Liver (tissue), 9 donors: ENCODE results near the gene ZNF423. TPM values are rescaled to one million over a fixed set of nuclear protein-coding genes. Genes with fewer than 3 reads are reported as not detected.

Experiments used
- DNase-seq: peaks from one replicate; pipeline ENCODE4 v3.0.0-alpha.2; 2017; ENCODE audit warnings: low spot score
- H3K27ac ChIP-seq, 2 donors: one replicate each; pipeline ENCODE4 v1.7.0; 2013; ENCODE audit warnings: inconsistent platforms in 2 of 2, low read length in 2 of 2, control low read depth in 1 of 2, low read depth in 1 of 2, mild to moderate bottlenecking in 1 of 2
- H3K27me3 ChIP-seq, 4 donors: one replicate each; pipeline versions ENCODE4 v1.6.1 to v1.7.0; 2013; ENCODE audit warnings: low read length in 3 of 4, inconsistent platforms in 1 of 4, mild to moderate bottlenecking in 1 of 4, moderate library complexity in 1 of 4; ENCODE audit not compliant: control insufficient read depth in 4 of 4, insufficient read depth in 4 of 4
- H3K36me3 ChIP-seq, 4 donors: one replicate each; pipeline versions ENCODE4 v1.6.1 to v1.7.0; 2013; ENCODE audit warnings: low read length in 3 of 4, mild to moderate bottlenecking in 3 of 4, low read depth in 1 of 4, moderate library complexity in 1 of 4; ENCODE audit not compliant: control insufficient read depth in 4 of 4, insufficient read depth in 3 of 4
- H3K4me1 ChIP-seq, 4 donors: one replicate each; pipeline versions ENCODE4 v1.6.1 to v1.7.0; 2013; ENCODE audit warnings: low read length in 3 of 4, mild to moderate bottlenecking in 3 of 4, moderate library complexity in 1 of 4; ENCODE audit not compliant: control insufficient read depth in 4 of 4, insufficient read depth in 4 of 4
- H3K4me3 ChIP-seq, 3 donors: one replicate each; pipeline versions ENCODE4 v1.6.1 to v1.7.0; 2013; ENCODE audit warnings: low read length in 3 of 3, control low read depth in 1 of 3, low read depth in 1 of 3, mild to moderate bottlenecking in 1 of 3
- H3K9ac ChIP-seq, 2 donors: one replicate each; pipeline ENCODE4 v1.7.0; 2013; ENCODE audit warnings: low read length in 2 of 2, mild to moderate bottlenecking in 2 of 2, moderate library complexity in 2 of 2, control low read depth in 1 of 2, low read depth in 1 of 2
- H3K9me3 ChIP-seq, 4 donors: one replicate each; pipeline versions ENCODE4 v1.6.1 to v1.7.0; 2013; ENCODE audit warnings: low read length in 3 of 4; ENCODE audit not compliant: control insufficient read depth in 4 of 4
- ATF3 ChIP-seq: IDR thresholded peaks from 2 replicates; pipeline ENCODE4 v1.6.1; 2016; ENCODE audit warnings: antibody characterized with exemption
- CTCF ChIP-seq: fragments of 150-350 bp; IDR thresholded peaks from 2 replicates; pipeline ENCODE4 v1.5.1; 2017; ENCODE audit warnings: improper control_type of control experiment, low read depth, low read length; ENCODE audit not compliant: missing input control
- EGR1 ChIP-seq, 2 donors: IDR thresholded peaks; 2 replicates each; pipeline ENCODE4 v1.6.1; 2016 to 2018; ENCODE audit warnings: antibody characterized with exemption in 2 of 2, low read depth in 2 of 2
- FOXA1 ChIP-seq: IDR thresholded peaks from 2 replicates; pipeline ENCODE4 v1.6.1; 2016; ENCODE audit warnings: antibody characterized with exemption
- FOXA2 ChIP-seq: IDR thresholded peaks from 2 replicates; pipeline ENCODE4 v1.6.1; 2016; ENCODE audit warnings: antibody characterized with exemption
- GABPA ChIP-seq, 2 donors: IDR thresholded peaks in 1 of 2; conservative IDR thresholded peaks in 1 of 2; 2 replicates each; pipeline ENCODE4 v1.6.1; 2016; ENCODE audit warnings: antibody characterized with exemption in 2 of 2, mild to moderate bottlenecking in 1 of 2, moderate library complexity in 1 of 2
- HNF4A ChIP-seq, 2 donors: conservative IDR thresholded peaks; 2 replicates each; pipeline ENCODE4 v1.6.1; 2016; ENCODE audit warnings: antibody characterized with exemption in 2 of 2, mild to moderate bottlenecking in 2 of 2
- HNF4G ChIP-seq: IDR thresholded peaks from 2 replicates; pipeline ENCODE4 v1.6.1; 2016; ENCODE audit warnings: antibody characterized with exemption
- JUND ChIP-seq, 2 donors: IDR thresholded peaks; 2 replicates each; pipeline ENCODE4 v1.6.1; 2016; ENCODE audit warnings: antibody characterized with exemption in 2 of 2
- MAX ChIP-seq: IDR thresholded peaks from 2 replicates; pipeline ENCODE4 v1.6.1; 2016; ENCODE audit warnings: antibody characterized with exemption
- NR2F2 ChIP-seq: IDR thresholded peaks from 2 replicates; pipeline ENCODE4 v1.6.1; 2016; ENCODE audit warnings: antibody characterized with exemption
- RAD21 ChIP-seq, 2 donors: IDR thresholded peaks; 2 replicates each; pipeline ENCODE4 v1.6.1; 2016; ENCODE audit warnings: antibody characterized with exemption in 2 of 2, mild to moderate bottlenecking in 2 of 2
- REST ChIP-seq: IDR thresholded peaks from 2 replicates; pipeline ENCODE4 v1.6.1; 2016; ENCODE audit warnings: antibody characterized with exemption, mild to moderate bottlenecking
- RXRA ChIP-seq, 2 donors: IDR thresholded peaks; 2 replicates each; pipeline ENCODE4 v1.6.1; 2017 to 2018; ENCODE audit warnings: antibody characterized with exemption in 2 of 2, mild to moderate bottlenecking in 1 of 2
- TAF1 ChIP-seq: conservative IDR thresholded peaks from 2 replicates; pipeline ENCODE4 v1.6.1; 2016; ENCODE audit warnings: antibody characterized with exemption, mild to moderate bottlenecking
- YY1 ChIP-seq: IDR thresholded peaks from 2 replicates; pipeline ENCODE4 v1.6.1; 2016; ENCODE audit warnings: antibody characterized with exemption, mild to moderate bottlenecking
- WGBS: extraction: QIAGEN DNeasy Blood & Tissue Kit; methylation state at CpG from one replicate; pipeline ENCODE4 v1.1.7; 2013; 5-methylcytosine and 5-hydroxymethylcytosine counted together
- polyA plus RNA-seq, 2 donors: library from polyadenylated mRNA; stranded (reverse) in 1 of 2; unstranded in 1 of 2; fragments of 200-250 nt in 1 of 2; fragments of >200 nt in 1 of 2; fragmentation: Nextera tagmentation in 1 of 2; extraction: Ambion mirVana in 1 of 2; gene quantifications; one replicate each; pipeline versions ENCODE4 v1.2.1 to v1.2.3, GENCODE V29; 2013 to 2015
- total RNA-seq, 2 donors: library from RNA; depleted of rRNA; stranded (reverse); fragments of >200 nt; gene quantifications; one replicate each; pipeline ENCODE4 v1.2.3, GENCODE V29; 2014
- TF ChIP-seq, protein P1 (sequence below): IDR thresholded peaks from 2 replicates; pipeline ENCODE4 v1.6.1; 2016; ENCODE audit warnings: antibody characterized with exemption
- donor health status: healthy.
- donor health status: healthy.
- donor health status: healthy.
- donor health status: healthy.
- donor health status: healthy.

The ZNF423 gene
- total and polyA plus RNA-seq, 4 donors = 0.24 to 1.6 (median 0.39) TPM

DNA sequence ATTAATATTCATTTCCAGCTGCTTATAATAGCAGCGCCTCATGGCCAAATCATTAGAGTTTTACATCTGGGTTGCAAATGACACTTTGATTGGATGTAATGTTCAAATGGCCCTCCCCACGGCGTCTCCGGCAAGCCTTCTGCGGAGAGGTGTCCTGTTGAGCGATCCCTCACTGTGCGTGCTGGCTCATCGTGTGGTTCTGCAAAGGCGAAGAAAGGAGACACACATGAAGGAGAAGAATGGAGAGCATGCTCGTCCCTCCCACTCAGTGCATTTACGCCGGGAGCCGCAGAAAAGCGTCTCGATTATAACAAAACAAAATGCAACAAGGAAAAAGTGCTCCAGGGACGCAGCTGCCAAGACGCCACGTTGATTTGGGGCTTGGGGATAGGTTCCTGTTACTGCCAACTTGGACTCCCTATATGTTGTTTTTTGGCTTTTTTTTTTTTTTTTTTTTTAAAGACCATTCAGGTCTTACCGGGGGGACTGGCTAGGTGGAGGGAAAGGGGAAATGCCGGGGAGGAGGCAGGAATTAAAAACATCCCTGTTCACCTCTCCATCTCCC, 364.7 kb downstream of the ZNF423 start:
- Histone ChIP-seq H3K36me3 (no peaks in the 10 kb centered on the region), H3K4me3 (peak overlapping the region in 1 of 3 donors; percentile 67), H3K27me3 (no peaks in the 10 kb centered on the region), H3K9ac (no peak overlapping the region), H3K27ac (no peak overlapping the region), H3K9me3 (no peaks in the 10 kb centered on the region), H3K4me1 (peaks cover 2 to 8% (median 5%) of the 10 kb centered on the region in 4 donors)
- no peak for DNase-seq
- WGBS = 91% methylated on average over 20 of the region's 20 CpGs
- no peak for TF ChIP-seq YY1
- no peak for TF ChIP-seq FOXA1
- TF ChIP-seq, protein P1, sequence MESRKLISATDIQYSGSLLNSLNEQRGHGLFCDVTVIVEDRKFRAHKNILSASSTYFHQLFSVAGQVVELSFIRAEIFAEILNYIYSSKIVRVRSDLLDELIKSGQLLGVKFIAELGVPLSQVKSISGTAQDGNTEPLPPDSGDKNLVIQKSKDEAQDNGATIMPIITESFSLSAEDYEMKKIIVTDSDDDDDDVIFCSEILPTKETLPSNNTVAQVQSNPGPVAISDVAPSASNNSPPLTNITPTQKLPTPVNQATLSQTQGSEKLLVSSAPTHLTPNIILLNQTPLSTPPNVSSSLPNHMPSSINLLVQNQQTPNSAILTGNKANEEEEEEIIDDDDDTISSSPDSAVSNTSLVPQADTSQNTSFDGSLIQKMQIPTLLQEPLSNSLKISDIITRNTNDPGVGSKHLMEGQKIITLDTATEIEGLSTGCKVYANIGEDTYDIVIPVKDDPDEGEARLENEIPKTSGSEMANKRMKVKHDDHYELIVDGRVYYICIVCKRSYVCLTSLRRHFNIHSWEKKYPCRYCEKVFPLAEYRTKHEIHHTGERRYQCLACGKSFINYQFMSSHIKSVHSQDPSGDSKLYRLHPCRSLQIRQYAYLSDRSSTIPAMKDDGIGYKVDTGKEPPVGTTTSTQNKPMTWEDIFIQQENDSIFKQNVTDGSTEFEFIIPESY = no peak
- TF ChIP-seq REST = no peak
- TF ChIP-seq NR2F2 = no peak
- TF ChIP-seq JUND (IDR thresholded peaks at IDR 0.05) = no peak
- TF ChIP-seq HNF4A (conservative IDR thresholded peaks at IDR 0.05) = no peak

DNA sequence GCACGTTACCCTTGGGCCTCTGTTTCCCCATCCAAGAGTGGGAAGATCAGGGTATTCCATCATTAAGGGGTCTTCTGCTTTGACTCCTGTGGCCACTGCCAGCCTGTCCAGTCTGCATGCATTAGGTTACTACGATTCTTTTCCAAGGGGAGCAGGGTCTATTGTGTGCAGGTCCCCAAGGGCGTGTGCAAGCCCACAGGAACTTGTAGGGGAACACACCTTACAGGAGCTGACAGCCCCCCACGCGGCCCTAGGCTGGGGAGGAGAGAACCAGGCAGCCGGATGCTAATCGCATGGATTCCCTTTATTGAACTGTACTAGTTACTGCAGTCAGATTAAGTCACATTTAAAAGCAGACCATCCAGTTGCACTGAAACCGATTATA, 365.6 kb downstream of the ZNF423 start:
- DNase-seq = no peak

More for the DNA sequence above, 365.6 kb downstream of the ZNF423 start:
- Histone ChIP-seq H3K4me3 (no peak overlapping the region), H3K9me3 (no peaks in the 10 kb centered on the region), H3K27me3 (no peaks in the 10 kb centered on the region), H3K9ac (no peak overlapping the region), H3K27ac (no peak overlapping the region), H3K36me3 (no peaks in the 10 kb centered on the region), H3K4me1 (peaks cover 2 to 8% (median 5%) of the 10 kb centered on the region in 4 donors)
- TF ChIP-seq ATF3 (no peak), NR2F2 (no peak), YY1 (no peak), HNF4G (no peak), CTCF (no peak), RAD21 (IDR thresholded peaks at IDR 0.05) (no peak), RXRA (IDR thresholded peaks at IDR 0.05) (no peak), HNF4A (conservative IDR thresholded peaks at IDR 0.05) (no peak), FOXA1 (no peak), JUND (IDR thresholded peaks at IDR 0.05) (no peak), MAX (no peak), GABPA (IDR thresholded peaks at IDR 0.05 in 1 of 2, conservative IDR thresholded peaks at IDR 0.05 in 1 of 2) (no peak), EGR1 (IDR thresholded peaks at IDR 0.05; ENCODE audit: low read depth in 2 of 2) (no peak), FOXA2 (no peak), TAF1 (no peak), REST (no peak)
- TF ChIP-seq, protein P1 = no peak
- WGBS = 92% methylated on average over 8 of the region's 8 CpGs
